HepG2 (cell line): ENCODE data around the gene TMEM97. TPM values are rescaled to one million over a fixed set of nuclear protein-coding genes. Genes with fewer than 3 reads are reported as not detected.

Experiments
- ATF2 ChIP-seq: sonication (generic); formaldehyde crosslinking; IDR thresholded peaks from 2 replicates; pipeline ENCODE4 v1.4.0; 2020; ENCODE audit warnings: missing genetic modification reagents
- CC2D1A ChIP-seq: sonication (generic); formaldehyde crosslinking; IDR thresholded peaks from 2 replicates; pipeline ENCODE4 v1.8.1; 2023; ENCODE audit warnings: mild to moderate bottlenecking, missing genetic modification reagents
- EHMT2 ChIP-seq: fragments of 200-600 bp; sonication (generic); IDR thresholded peaks from 2 replicates; pipeline ENCODE4 v1.7.0; 2017; ENCODE audit warnings: antibody characterized with exemption, low read depth, low read length, borderline replicate concordance
- ERF ChIP-seq: IDR thresholded peaks from 2 replicates; pipeline ENCODE4 v1.6.1; 2018; ENCODE audit warnings: missing biosample characterization, missing genetic modification reagents
- FOXO1 ChIP-seq: sonication (generic); formaldehyde crosslinking; IDR thresholded peaks from 2 replicates; pipeline ENCODE4 v1.4.0; 2020; ENCODE audit warnings: missing genetic modification reagents
- HMGXB3 ChIP-seq: sonication (generic); formaldehyde crosslinking; IDR thresholded peaks from 2 replicates; pipeline ENCODE4 v1.4.0; 2020; ENCODE audit warnings: missing genetic modification reagents, borderline replicate concordance
- MED1 ChIP-seq: sonication (generic); formaldehyde crosslinking; IDR thresholded peaks from 2 replicates; pipeline ENCODE4 v1.4.0; 2020; ENCODE audit warnings: missing genetic modification reagents
- NFE2L2 ChIP-seq: fragments of 150-350 bp; IDR thresholded peaks from 2 replicates; pipeline ENCODE4 v1.6.1; 2014; ENCODE audit warnings: low read length
- POGZ ChIP-seq: sonication (generic); formaldehyde crosslinking; IDR thresholded peaks from 2 replicates; pipeline ENCODE4 v1.4.0; 2020; ENCODE audit warnings: mild to moderate bottlenecking, missing genetic modification reagents
- RELA ChIP-seq: sonication (generic); formaldehyde crosslinking; IDR thresholded peaks from 2 replicates; pipeline ENCODE4 v1.4.0; 2020; ENCODE audit warnings: missing genetic modification reagents
- RFXANK ChIP-seq: IDR thresholded peaks from 2 replicates; pipeline ENCODE4 v1.6.1; 2016
- TBX3 ChIP-seq: fragments of 450-650 bp; IDR thresholded peaks from 2 replicates; pipeline ENCODE4 v1.6.1; 2017; ENCODE audit warnings: antibody characterized with exemption, mild to moderate bottlenecking, inconsistent platforms, borderline replicate concordance
- TERF1 ChIP-seq: sonication (generic); formaldehyde crosslinking; IDR thresholded peaks from 2 replicates; pipeline ENCODE4 v1.8.0; 2022; ENCODE audit warnings: mild to moderate bottlenecking, missing genetic modification reagents, moderate library complexity
- ZBTB21 ChIP-seq: sonication (generic); formaldehyde crosslinking; IDR thresholded peaks from 2 replicates; pipeline ENCODE4 v1.4.0; 2020; ENCODE audit warnings: missing genetic modification reagents
- ZFP91 ChIP-seq: sonication (generic); formaldehyde crosslinking; IDR thresholded peaks from 2 replicates; pipeline ENCODE4 v1.9.0; 2022; ENCODE audit warnings: missing genetic modification reagents, mild to moderate bottlenecking, borderline replicate concordance
- ZMYM2 ChIP-seq: sonication (generic); formaldehyde crosslinking; IDR thresholded peaks from 2 replicates; pipeline ENCODE4 v1.8.0; 2022; ENCODE audit warnings: mild to moderate bottlenecking, missing genetic modification reagents
- ZNF367 ChIP-seq: sonication (generic); formaldehyde crosslinking; IDR thresholded peaks from 2 replicates; pipeline ENCODE4 v1.4.0; 2020; ENCODE audit warnings: missing genetic modification reagents, borderline replicate concordance
- ZNF558 ChIP-seq: sonication (generic); formaldehyde crosslinking; IDR thresholded peaks from 2 replicates; pipeline ENCODE4 v1.9.0; 2022; ENCODE audit warnings: mild to moderate bottlenecking, missing genetic modification reagents, borderline replicate concordance
- ZNF605 ChIP-seq: sonication (generic); formaldehyde crosslinking; IDR thresholded peaks from 2 replicates; pipeline ENCODE4 v1.8.0; 2022; ENCODE audit warnings: mild to moderate bottlenecking, missing genetic modification reagents
- ZNF746 ChIP-seq: sonication (generic); formaldehyde crosslinking; IDR thresholded peaks from 2 replicates; pipeline ENCODE4 v1.8.0; 2022; ENCODE audit warnings: mild to moderate bottlenecking, missing genetic modification reagents
- ZNF772 ChIP-seq: sonication (generic); formaldehyde crosslinking; IDR thresholded peaks from 2 replicates; pipeline ENCODE4 v1.5.0; 2020; ENCODE audit warnings: mild to moderate bottlenecking, missing genetic modification reagents
- ZNF850 ChIP-seq: sonication (generic); formaldehyde crosslinking; conservative IDR thresholded peaks from 2 replicates; pipeline ENCODE4 v1.9.0; 2021; ENCODE audit warnings: mild to moderate bottlenecking, missing genetic modification reagents
- polyA plus RNA-seq, 8 experiments: library from polyadenylated mRNA; depleted of rRNA in 3 of 8; stranded (reverse) in 7 of 8; unstranded in 1 of 8; fragments of >200 nt; fragmentation: Illumina TruSeq in 4 of 8; extraction: Trizol in 4 of 8; gene quantifications; 2 replicates each; pipeline versions ENCODE4 v1.2.1 to v1.2.3, GENCODE V29; 2011 to 2016; ENCODE audit warnings: low read depth in 4 of 8, missing spikeins in 1 of 8, mixed read lengths in 1 of 8; ENCODE audit not compliant: insufficient read depth in 1 of 8
- total RNA-seq, 5 experiments: library from RNA; depleted of rRNA; stranded (reverse); fragments of >200 nt; fragmentation: Illumina TruSeq; extraction: Trizol; gene quantifications; 2 replicates each; pipeline ENCODE4 v1.2.3, GENCODE V29; 2016; ENCODE audit warnings: low read depth in 1 of 5

TMEM97 gene
- total and polyA plus RNA-seq, 2 of the 13 experiments (the other 11 are each of a cell fraction or from before 2014, with no cell fraction given) = 69.6 to 137 TPM

GRCh38 chr17:28370035-28370743 lies 51.2 kb downstream of the TMEM97 start, which contains the start of gene VTN (continued):
- no peak; the same call in 1 of the 2 replicates for TF ChIP-seq HMGXB3 (CRISPR knock-in tag)
- no peak for TF ChIP-seq ZNF850 (CRISPR knock-in tag)
- peak; percentile 81; the same call in 1 of the 2 replicates for TF ChIP-seq ZFP91 (CRISPR knock-in tag)
- peak; percentile 98 for TF ChIP-seq ATF2 (CRISPR knock-in tag)
- TF ChIP-seq POGZ (CRISPR knock-in tag) = no peak; the same call in 1 of the 2 replicates
- TF ChIP-seq RELA (CRISPR knock-in tag) = no peak
- peak; percentile 75 for TF ChIP-seq FOXO1 (CRISPR knock-in tag)
- TF ChIP-seq TBX3 = peak; percentile 87; the same call in 1 of the 2 replicates
- peak; percentile 88 for TF ChIP-seq ZMYM2 (CRISPR knock-in tag)
- no peak for TF ChIP-seq RFXANK
- TF ChIP-seq MED1 (CRISPR knock-in tag) = peak; percentile 94
- TF ChIP-seq ERF (CRISPR knock-in tag) = peak; percentile 75; the same call in 1 of the 2 replicates
- no peak for TF ChIP-seq CC2D1A (CRISPR knock-in tag)
- TF ChIP-seq ZNF746 (CRISPR knock-in tag) = peak; percentile 100
- no peak for TF ChIP-seq TERF1
- TF ChIP-seq ZBTB21 (CRISPR knock-in tag) = peak; percentile 65; the same call in 1 of the 2 replicates
- no peak for TF ChIP-seq NFE2L2
- 0 out of 2 replicates have a peak, but pooled peaks have one; percentile 26 for TF ChIP-seq ZNF605 (CRISPR knock-in tag)
- TF ChIP-seq EHMT2 = peak; percentile 31; the same call in 1 of the 2 replicates
- TF ChIP-seq ZNF367 (CRISPR knock-in tag) = no peak
- TF ChIP-seq ZNF772 (CRISPR knock-in tag) = peak; percentile 55; the same call in 1 of the 2 replicates
- TF ChIP-seq ZNF558 = 0 out of 2 replicates have a peak, but pooled peaks have one; percentile 22
